ENCODE measurements around the gene DNAJC7.

DNA sequence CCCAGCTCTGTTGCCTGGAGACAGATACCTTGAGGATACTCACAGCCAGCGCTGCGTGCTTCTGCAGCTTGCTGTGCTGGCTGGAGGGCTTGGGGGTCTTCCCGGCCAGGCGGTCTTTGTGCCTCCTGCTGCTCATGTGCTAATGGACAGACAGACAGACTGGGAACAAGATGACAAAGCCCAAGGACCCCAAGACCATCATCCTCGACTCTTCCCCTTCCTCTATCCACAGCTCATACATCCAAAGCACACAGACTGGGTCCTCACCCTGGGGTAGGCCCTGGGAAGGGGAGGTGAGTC, 10.3 kb upstream of the DNAJC7 start:
- TF ChIP-seq, protein P1, sequence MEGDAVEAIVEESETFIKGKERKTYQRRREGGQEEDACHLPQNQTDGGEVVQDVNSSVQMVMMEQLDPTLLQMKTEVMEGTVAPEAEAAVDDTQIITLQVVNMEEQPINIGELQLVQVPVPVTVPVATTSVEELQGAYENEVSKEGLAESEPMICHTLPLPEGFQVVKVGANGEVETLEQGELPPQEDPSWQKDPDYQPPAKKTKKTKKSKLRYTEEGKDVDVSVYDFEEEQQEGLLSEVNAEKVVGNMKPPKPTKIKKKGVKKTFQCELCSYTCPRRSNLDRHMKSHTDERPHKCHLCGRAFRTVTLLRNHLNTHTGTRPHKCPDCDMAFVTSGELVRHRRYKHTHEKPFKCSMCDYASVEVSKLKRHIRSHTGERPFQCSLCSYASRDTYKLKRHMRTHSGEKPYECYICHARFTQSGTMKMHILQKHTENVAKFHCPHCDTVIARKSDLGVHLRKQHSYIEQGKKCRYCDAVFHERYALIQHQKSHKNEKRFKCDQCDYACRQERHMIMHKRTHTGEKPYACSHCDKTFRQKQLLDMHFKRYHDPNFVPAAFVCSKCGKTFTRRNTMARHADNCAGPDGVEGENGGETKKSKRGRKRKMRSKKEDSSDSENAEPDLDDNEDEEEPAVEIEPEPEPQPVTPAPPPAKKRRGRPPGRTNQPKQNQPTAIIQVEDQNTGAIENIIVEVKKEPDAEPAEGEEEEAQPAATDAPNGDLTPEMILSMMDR (IDR thresholded peaks at IDR 0.05) = no peak
- no peak for TF ChIP-seq POLR2A (IDR thresholded peaks at IDR 0.05)

Data from right lobe of liver (tissue), 4 donors.